Upper lobe of left lung (tissue), 6 donors: ENCODE data around the gene CHAT. TPM values are rescaled to one million over a fixed set of nuclear protein-coding genes. Genes with fewer than 3 reads are reported as not detected.

Experiments used
- ATAC-seq, 2 donors: fragments of 200-7000 bp; cut with Tn5 transposase; one replicate each; pipeline ENCODE4 v1.9.1; 2022; ENCODE audit warnings: mild to moderate bottlenecking in 2 of 2, moderate library complexity in 2 of 2; ENCODE audit not compliant: low FRiP score in 2 of 2
- DNase-seq, 2 donors: peaks; one replicate each; pipeline ENCODE4 v3.0.0-alpha.2; 2019 to 2020
- H3K27ac ChIP-seq, 4 donors: fragments of 200-600 bp; sonication (generic); one replicate each; pipeline ENCODE4 v1.5.1; 2016 to 2019
- H3K27me3 ChIP-seq, 4 donors: fragments of 200-600 bp; sonication (generic); one replicate each; pipeline ENCODE4 v1.5.1; 2017 to 2019
- H3K36me3 ChIP-seq, 4 donors: fragments of 200-600 bp; sonication (generic); one replicate each; pipeline ENCODE4 v1.5.1; 2016 to 2019
- H3K4me1 ChIP-seq, 4 donors: fragments of 200-600 bp; sonication (generic); one replicate each; pipeline ENCODE4 v1.5.1; 2018 to 2019
- H3K4me3 ChIP-seq, 4 donors: fragments of 200-600 bp; sonication (generic); one replicate each; pipeline ENCODE4 v1.5.1; 2017 to 2019; ENCODE audit warnings: mild to moderate bottlenecking in 2 of 4, moderate library complexity in 1 of 4
- H3K9me3 ChIP-seq, 4 donors: fragments of 200-600 bp; sonication (generic); one replicate each; pipeline ENCODE4 v1.5.1; 2018 to 2019
- CTCF ChIP-seq, 6 experiments: fragments of 450-650 bp in 4 of 6; fragments of 200-600 bp in 2 of 6; sonication (generic) in 2 of 6; IDR thresholded peaks; one replicate each; pipeline ENCODE4 v1.5.1; 2016 to 2019; ENCODE audit warnings: antibody characterized with exemption in 6 of 6
- EP300 ChIP-seq, 4 donors: sonication (generic); formaldehyde crosslinking; IDR thresholded peaks; one replicate each; pipeline ENCODE4 v1.5.1; 2017; ENCODE audit warnings: antibody characterized with exemption in 4 of 4, control low read depth in 2 of 4
- POLR2A ChIP-seq, 4 donors: fragments of 450-650 bp; IDR thresholded peaks; one replicate each; pipeline ENCODE4 v1.5.1; 2016 to 2017; ENCODE audit warnings: antibody characterized with exemption in 4 of 4, mild to moderate bottlenecking in 2 of 4
- POLR2AphosphoS5 ChIP-seq, 2 donors: sonication (generic); formaldehyde crosslinking; IDR thresholded peaks; one replicate each; pipeline ENCODE4 v1.5.1; 2017; ENCODE audit warnings: antibody characterized with exemption in 2 of 2
- WGBS, 2 donors: methylation state at CpG; one replicate each; pipeline ENCODE4 v1.1.5; 2017 to 2018; 5-methylcytosine and 5-hydroxymethylcytosine counted together
- total RNA-seq, 6 donors: library from RNA; depleted of rRNA in 4 of 6; stranded (reverse); fragments of >200 nt in 4 of 6; gene quantifications; one replicate each; pipeline versions ENCODE4 v1.1.0 to v1.2.1, GENCODE V29; 2016 to 2021
- donor health status: DM: no; HTN: no; CAD: no; lungs with moderate emphysema.
- donor health status: DM: no; HTN: yes; CAD: no; lungs with severe emphysema.

Gene CHAT
- total RNA-seq, 6 donors from 2014 or later, result not detected

- TF ChIP-seq CTCF (IDR thresholded peaks at IDR 0.05), result no peak
- no peak for TF ChIP-seq POLR2A (IDR thresholded peaks at IDR 0.05)
- no peak for TF ChIP-seq EP300 (IDR thresholded peaks at IDR 0.05)
- TF ChIP-seq POLR2AphosphoS5 (IDR thresholded peaks at IDR 0.05), result no peak
- DNase-seq, result no peak
- WGBS, 2 donors, result 13% methylated on average over 9 to 14 of the region's 14 CpGs
These were observed 5.5 kb upstream of the CHAT start for GRCh38 chr10:49608166-49609005.

GRCh38 chr10:49609006-49609282 lies 4.9 kb upstream of the CHAT start:
- no peak for ATAC-seq
- WGBS, 2 donors, result 3 to 8% methylated on average over 5 to 19 of the region's 19 CpGs
- Histone ChIP-seq H3K36me3 (no peaks in the 10 kb centered on the region), H3K27ac (no peak overlapping the region), H3K9me3 (no peaks in the 10 kb centered on the region), H3K4me1 (peaks cover 11 to 37% (median 19%) of the 10 kb centered on the region in 4 donors), H3K4me3 (no peak overlapping the region), H3K27me3 (peaks cover 0 to 63% (median 30%) of the 10 kb centered on the region in 4 donors)
- DNase-seq, result no peak
- TF ChIP-seq POLR2A (IDR thresholded peaks at IDR 0.05) (no peak), EP300 (IDR thresholded peaks at IDR 0.05) (no peak), POLR2AphosphoS5 (IDR thresholded peaks at IDR 0.05) (no peak), CTCF (IDR thresholded peaks at IDR 0.05) (no peak)

More at GRCh38 chr10:49608166-49609005, 5.5 kb upstream of the CHAT start:
- peaks cover 0 to 57% (median 27%) of the 10 kb centered on the region in 4 donors for H3K27me3 ChIP-seq
- peaks cover 11 to 37% (median 19%) of the 10 kb centered on the region in 4 donors for H3K4me1 ChIP-seq
- H3K9me3 ChIP-seq, result no peaks in the 10 kb centered on the region
- no peak for ATAC-seq
- no peak overlapping the region for H3K27ac ChIP-seq
- no peaks in the 10 kb centered on the region for H3K36me3 ChIP-seq
- H3K4me3 ChIP-seq, result no peak overlapping the region

- H3K4me1 ChIP-seq, result peaks cover 11 to 41% (median 22%) of the 10 kb centered on the region in 4 donors
- H3K4me3 ChIP-seq, result no peak overlapping the region
These were observed 4.3 kb upstream of the CHAT start for GRCh38 chr10:49609283-49610113.

GRCh38 chr10:49610114-49610457 lies 3.8 kb upstream of the CHAT start, which contains the start of gene SLC18A3:
SLC18A3 (plus strand) TSS chr10:49610310; CDS start chr10:49610741, 431 bp downstream.
- Histone ChIP-seq H3K27ac (no peak within 1 kb of the TSS), H3K27me3 (peaks cover 0 to 74% (median 36%) of the 10 kb centered on the region in 4 donors), H3K4me3 (peak within 1 kb of the TSS in 1 of 4 donors; percentile 5), H3K9me3 (no peaks in the 10 kb centered on the region), H3K4me1 (peaks cover 11 to 42% (median 22%) of the 10 kb centered on the region in 4 donors), H3K36me3 (no peaks in the 10 kb centered on the region)
- DNase-seq, result no peak
- TF ChIP-seq POLR2AphosphoS5 (IDR thresholded peaks at IDR 0.05), result no peak
- no peak for TF ChIP-seq EP300 (IDR thresholded peaks at IDR 0.05)
- TF ChIP-seq CTCF (IDR thresholded peaks at IDR 0.05), result no peak
- no peak for TF ChIP-seq POLR2A (IDR thresholded peaks at IDR 0.05)
- WGBS, 2 donors, result 4% methylated on average over 17 to 36 of the region's 43 CpGs
- ATAC-seq, result no peak

More at GRCh38 chr10:49609283-49610113, 4.3 kb upstream of the CHAT start:
- H3K36me3 ChIP-seq, result no peaks in the 10 kb centered on the region
- DNase-seq (no peak), ATAC-seq (no peak)
- TF ChIP-seq POLR2A (IDR thresholded peaks at IDR 0.05) (no peak), POLR2AphosphoS5 (IDR thresholded peaks at IDR 0.05) (no peak), CTCF (IDR thresholded peaks at IDR 0.05) (no peak), EP300 (IDR thresholded peaks at IDR 0.05) (no peak)
- H3K9me3 ChIP-seq, result no peaks in the 10 kb centered on the region
- H3K27ac ChIP-seq, result no peak overlapping the region
- WGBS, 2 donors, result 1 to 2% methylated on average over 17 to 55 of the region's 62 CpGs
- H3K27me3 ChIP-seq, result peaks cover 0 to 68% (median 33%) of the 10 kb centered on the region in 4 donors
